SK-N-MC (cell line): Measurements from ENCODE around the gene DLEC1.
A peak's percentile ranks its signal among the peaks of the same experiment; 100 is the strongest.

Experiments
- DNase-seq: peaks from one replicate; pipeline ENCODE4 v3.0.0-alpha.2; 2011; ENCODE audit warnings: low read depth, low spot score
- H3K27ac ChIP-seq: fragments of 200-600 bp; sonication (generic); 2 replicates; pipeline ENCODE4 v1.5.1; 2016; ENCODE audit warnings: mixed run types
- H3K36me3 ChIP-seq: fragments of 200-600 bp; sonication (generic); 2 replicates; pipeline ENCODE4 v1.6.1; 2017; ENCODE audit warnings: antibody characterized with exemption, low read length, mixed read lengths; ENCODE audit not compliant: insufficient read depth
- H3K4me3 ChIP-seq: fragments of 200-600 bp; sonication (generic); 2 replicates; pipeline ENCODE4 v1.5.1; 2016
- H3K9ac ChIP-seq: fragments of 200-600 bp; sonication (generic); 2 replicates; pipeline ENCODE4 v1.8.0; 2017; ENCODE audit warnings: mixed run types, mixed read lengths; ENCODE audit not compliant: insufficient read length
- H3K9me3 ChIP-seq: fragments of 200-600 bp; sonication (generic); 2 replicates; pipeline ENCODE4 v1.6.1; 2017; ENCODE audit warnings: low read depth, mild to moderate bottlenecking, antibody characterized with exemption, low read length, moderate library complexity, mixed read lengths
- EZH2 ChIP-seq: fragments of 200-600 bp; sonication (generic); IDR thresholded peaks from one replicate; pipeline ENCODE4 v1.6.1; 2017; ENCODE audit warnings: antibody characterized with exemption
- FOXP2 ChIP-seq: optimal IDR thresholded peaks from 2 replicates; pipeline ENCODE3; 2011; ENCODE audit warnings: mild to moderate bottlenecking, moderate library complexity; ENCODE audit not compliant: insufficient read depth; ENCODE audit errors: extremely low read length, control extremely low read depth
- POLR2AphosphoS5 ChIP-seq: IDR thresholded peaks from 2 replicates; pipeline ENCODE4 v1.6.1; 2012; ENCODE audit warnings: mild to moderate bottlenecking, low read depth, low read length, borderline replicate concordance

The DLEC1 gene

DNA sequence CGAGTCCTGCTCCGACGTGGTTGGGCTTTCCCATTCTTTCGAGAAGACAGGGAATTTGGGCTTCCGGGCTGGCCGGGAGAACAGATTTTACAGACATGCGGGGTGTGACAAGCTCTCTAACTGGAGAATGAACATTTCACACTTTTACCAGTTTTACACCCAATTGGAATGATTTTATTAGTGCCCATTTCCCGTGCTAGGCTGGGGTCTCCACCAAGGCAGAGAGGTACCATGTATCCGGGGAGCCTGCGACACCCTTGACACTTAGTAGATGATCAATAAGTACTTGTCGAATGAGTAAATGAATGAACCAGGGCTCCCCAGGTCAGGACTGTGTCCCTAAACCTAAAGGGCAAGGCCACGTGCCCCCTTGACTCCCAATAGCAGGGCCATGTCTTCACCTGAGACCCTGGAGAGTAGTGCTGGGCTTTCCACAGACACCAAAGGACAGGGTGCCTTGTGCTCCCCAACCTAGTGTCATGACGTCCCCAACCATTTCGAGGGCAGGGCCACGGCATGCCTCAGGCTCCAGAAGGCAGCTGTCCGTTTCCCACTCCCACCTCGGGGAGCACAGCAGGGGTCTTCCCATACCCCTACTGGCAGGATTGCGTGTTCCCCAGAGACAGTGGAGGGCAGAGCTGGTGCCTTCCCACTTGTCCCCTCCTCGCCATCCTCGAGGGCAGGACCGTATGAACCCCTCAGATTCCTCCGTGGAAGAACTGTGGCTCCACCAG is 98.8 kb downstream of the DLEC1 start:
- Histone ChIP-seq H3K9ac (peak overlapping the region; percentile 57), H3K9me3 (no peaks in the 10 kb centered on the region), H3K4me3 (peak overlapping the region; percentile 87), H3K36me3 (no peaks in the 10 kb centered on the region), H3K27ac (no peak overlapping the region)
- DNase-seq, result no peak
- TF ChIP-seq EZH2, result no peak

- Histone ChIP-seq H3K36me3 (no peaks in the 10 kb centered on the region), H3K9ac (peak within 1 kb of the TSS; percentile 69), H3K9me3 (no peaks in the 10 kb centered on the region), H3K27ac (no peak within 1 kb of the TSS), H3K4me3 (peak within 1 kb of the TSS; percentile 87)
- TF ChIP-seq POLR2AphosphoS5 (peak; percentile 68; the same call in 1 of the 2 replicates), FOXP2 (no peak)
- no peak for DNase-seq
These were observed 99.6 kb downstream of the DLEC1 start, which contains the start of gene MYD88 for GRCh38 chr3:38138349-38139190. TSS of gene MYD88 (plus strand) at chr3:38138661. CDS start at chr3:38138701, 40 bp downstream.

GRCh38 chr3:38139191-38139590 is 100.2 kb downstream of the DLEC1 start:
- Histone ChIP-seq H3K36me3 (no peaks in the 10 kb centered on the region), H3K9me3 (no peaks in the 10 kb centered on the region), H3K9ac (peak overlapping the region; percentile 69), H3K27ac (no peak overlapping the region), H3K4me3 (peak overlapping the region; percentile 87)
- DNase-seq, result no peak
- TF ChIP-seq EZH2, result no peak
- no peak for TF ChIP-seq FOXP2
- no peak for TF ChIP-seq POLR2AphosphoS5

DNA sequence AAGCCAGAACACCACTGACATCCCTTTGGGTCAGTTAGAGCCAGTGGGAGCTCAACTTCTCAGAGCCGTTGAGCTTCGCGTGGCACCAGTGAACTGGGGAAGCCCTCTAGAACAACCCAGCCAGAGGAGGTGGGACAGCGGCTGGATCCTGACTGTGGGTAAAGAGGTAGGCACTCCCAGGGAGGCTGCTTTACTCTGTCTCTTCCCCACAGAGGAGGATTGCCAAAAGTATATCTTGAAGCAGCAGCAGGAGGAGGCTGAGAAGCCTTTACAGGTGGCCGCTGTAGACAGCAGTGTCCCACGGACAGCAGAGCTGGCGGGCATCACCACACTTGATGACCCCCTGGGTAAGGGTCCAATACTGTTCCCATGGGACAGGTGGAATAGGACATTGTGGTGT is 100.6 kb downstream of the DLEC1 start:
- Histone ChIP-seq H3K9ac (no peak overlapping the region), H3K27ac (no peak overlapping the region)

DNA sequence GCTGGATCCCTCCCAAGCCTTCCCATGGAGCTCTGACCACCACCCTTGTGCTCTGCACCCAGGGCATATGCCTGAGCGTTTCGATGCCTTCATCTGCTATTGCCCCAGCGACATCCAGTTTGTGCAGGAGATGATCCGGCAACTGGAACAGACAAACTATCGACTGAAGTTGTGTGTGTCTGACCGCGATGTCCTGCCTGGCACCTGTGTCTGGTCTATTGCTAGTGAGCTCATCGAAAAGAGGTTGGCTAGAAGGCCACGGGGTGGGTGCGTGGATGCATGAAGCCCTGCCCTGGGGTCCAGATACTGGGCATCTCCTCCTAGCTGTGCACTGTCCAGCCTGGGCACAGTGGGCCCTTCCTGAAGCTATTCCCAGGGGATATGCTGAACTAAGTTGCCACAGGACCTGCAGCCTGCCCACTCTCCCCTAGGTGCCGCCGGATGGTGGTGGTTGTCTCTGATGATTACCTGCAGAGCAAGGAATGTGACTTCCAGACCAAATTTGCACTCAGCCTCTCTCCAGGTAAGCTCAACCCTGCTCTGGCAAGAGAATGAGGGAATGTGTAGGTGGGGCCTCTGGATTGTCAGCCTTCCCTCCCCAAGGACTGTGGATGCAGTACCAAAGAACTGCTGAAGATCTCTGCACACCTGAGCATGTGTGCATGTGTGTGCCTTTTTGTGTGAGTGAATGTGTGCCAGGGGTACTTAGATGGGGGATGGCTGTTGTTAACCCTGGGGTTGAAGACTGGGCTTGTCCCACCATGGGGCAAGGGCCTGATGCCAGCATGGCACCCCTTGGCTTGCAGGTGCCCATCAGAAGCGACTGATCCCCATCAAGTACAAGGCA is 101.5 kb downstream of the DLEC1 start:
- H3K27ac ChIP-seq, result no peak overlapping the region
- no peak for DNase-seq
- H3K9me3 ChIP-seq, result no peaks in the 10 kb centered on the region
- TF ChIP-seq EZH2 (no peak), FOXP2 (no peak), POLR2AphosphoS5 (no peak)
- no peak overlapping the region for H3K9ac ChIP-seq
- H3K36me3 ChIP-seq, result no peaks in the 10 kb centered on the region
- no peak overlapping the region for H3K4me3 ChIP-seq

More for the DNA sequence above, 100.6 kb downstream of the DLEC1 start:
- DNase-seq, result no peak
- no peaks in the 10 kb centered on the region for H3K9me3 ChIP-seq
- TF ChIP-seq EZH2 (no peak), POLR2AphosphoS5 (no peak), FOXP2 (no peak)
- H3K4me3 ChIP-seq, result peak overlapping the region; percentile 87; the same call in 1 of the 2 replicates
- no peaks in the 10 kb centered on the region for H3K36me3 ChIP-seq

GRCh38 chr3:38141173-38141951 is 102.4 kb downstream of the DLEC1 start:
- Histone ChIP-seq H3K36me3 (no peaks in the 10 kb centered on the region), H3K4me3 (no peak overlapping the region), H3K9ac (no peak overlapping the region), H3K27ac (no peak overlapping the region), H3K9me3 (no peaks in the 10 kb centered on the region)
- no peak for TF ChIP-seq POLR2AphosphoS5
- no peak for TF ChIP-seq FOXP2
- no peak for TF ChIP-seq EZH2
- no peak for DNase-seq

GRCh38 chr3:38141952-38142273 is 102.9 kb downstream of the DLEC1 start:
- Histone ChIP-seq H3K4me3 (no peak overlapping the region), H3K9me3 (no peaks in the 10 kb centered on the region), H3K9ac (no peak overlapping the region), H3K27ac (no peak overlapping the region), H3K36me3 (no peaks in the 10 kb centered on the region)
- no peak for TF ChIP-seq FOXP2
- DNase-seq, result no peak

DNA sequence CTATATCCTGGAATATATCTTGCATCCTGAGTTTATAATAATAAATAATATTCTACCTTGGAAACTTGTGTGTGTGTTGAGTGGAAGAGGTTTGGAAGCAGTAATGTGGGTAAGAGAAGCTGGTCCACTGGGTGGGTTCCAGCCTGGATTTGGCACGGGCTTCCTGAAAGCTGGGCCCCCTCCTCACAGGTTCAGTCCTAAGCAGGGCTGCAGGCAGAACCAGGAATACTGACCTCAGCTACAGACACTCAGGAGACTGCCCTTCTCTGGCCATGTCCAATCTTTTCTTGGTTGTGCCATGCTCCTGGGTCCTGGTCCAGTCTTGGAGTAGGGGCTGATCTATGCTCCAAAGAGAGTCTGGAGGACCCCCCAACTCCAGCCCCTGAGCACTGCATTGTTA is 104.0 kb downstream of the DLEC1 start:
- no peak overlapping the region for H3K9ac ChIP-seq
- no peaks in the 10 kb centered on the region for H3K9me3 ChIP-seq
- no peak overlapping the region for H3K4me3 ChIP-seq
- TF ChIP-seq EZH2 (no peak), POLR2AphosphoS5 (no peak), FOXP2 (no peak)
- H3K36me3 ChIP-seq, result no peaks in the 10 kb centered on the region
- no peak overlapping the region for H3K27ac ChIP-seq
- DNase-seq, result no peak

- no peak for TF ChIP-seq EZH2
- no peak for TF ChIP-seq FOXP2
- no peak for TF ChIP-seq POLR2AphosphoS5
- no peak overlapping the region for H3K27ac ChIP-seq
- no peak for DNase-seq
- no peaks in the 10 kb centered on the region for H3K36me3 ChIP-seq
- H3K4me3 ChIP-seq, result no peak overlapping the region
- H3K9me3 ChIP-seq, result no peaks in the 10 kb centered on the region
- no peak overlapping the region for H3K9ac ChIP-seq
These were observed 104.5 kb downstream of the DLEC1 start for GRCh38 chr3:38143511-38143910.
